Memory B cell (primary cell): ENCODE measurements around the gene SLC22A12.

Experiments
- ATAC-seq: fragments of 150-1000 bp; cut with Tn5 transposase; 2 replicates; pipeline ENCODE4 v1.10.0; 2021; ENCODE audit warnings: low read depth, mild to moderate bottlenecking, moderate library complexity
- DNase-seq, 2 donors: peaks; one replicate each; pipeline ENCODE4 v3.0.0; 2022; ENCODE audit warnings: low spot score in 2 of 2
- H3K27ac Mint-ChIP-seq: one replicate; pipeline ENCODE4 v1.8.0; 2022; ENCODE audit warnings: mild to moderate bottlenecking, moderate library complexity, mixed read lengths
- H3K27me3 Mint-ChIP-seq: one replicate; pipeline ENCODE4 v1.8.0; 2022; ENCODE audit warnings: mixed read lengths
- H3K36me3 Mint-ChIP-seq: one replicate; pipeline ENCODE4 v1.8.0; 2022; ENCODE audit warnings: mild to moderate bottlenecking, mixed read lengths
- H3K4me1 Mint-ChIP-seq: one replicate; pipeline ENCODE4 v1.8.0; 2022; ENCODE audit warnings: mixed read lengths
- H3K4me3 Mint-ChIP-seq: one replicate; pipeline ENCODE4 v1.8.0; 2022; ENCODE audit warnings: mild to moderate bottlenecking, moderate library complexity, mixed read lengths
- H3K9me3 Mint-ChIP-seq: one replicate; pipeline ENCODE4 v1.8.0; 2022; ENCODE audit warnings: mixed read lengths

Gene SLC22A12

GRCh38 chr11:64628596-64628995 is 37.6 kb downstream of the SLC22A12 start:
- H3K27me3 Mint-ChIP-seq = peaks cover 11% of the 10 kb centered on the region
- H3K4me3 Mint-ChIP-seq = no peak overlapping the region
- no peak overlapping the region for H3K27ac Mint-ChIP-seq
- DNase-seq (no peak), ATAC-seq (no peak)
- no peaks in the 10 kb centered on the region for H3K9me3 Mint-ChIP-seq
- peaks cover 22% of the 10 kb centered on the region for H3K4me1 Mint-ChIP-seq
- no peaks in the 10 kb centered on the region for H3K36me3 Mint-ChIP-seq

- no peak for ATAC-seq
- H3K4me1 Mint-ChIP-seq = peaks cover 27% of the 10 kb centered on the region
- DNase-seq = no peak
- H3K27ac Mint-ChIP-seq = no peak overlapping the region
- H3K36me3 Mint-ChIP-seq = no peaks in the 10 kb centered on the region
- H3K9me3 Mint-ChIP-seq = no peaks in the 10 kb centered on the region
- H3K27me3 Mint-ChIP-seq = peaks cover 15% of the 10 kb centered on the region
- no peak overlapping the region for H3K4me3 Mint-ChIP-seq
Observed at GRCh38 chr11:64629103-64629502, 38.1 kb downstream of the SLC22A12 start.

GRCh38 chr11:64629796-64630562 is 39.0 kb downstream of the SLC22A12 start:
- no peak overlapping the region for H3K4me3 Mint-ChIP-seq
- H3K27ac Mint-ChIP-seq = no peak overlapping the region
- ATAC-seq (no peak), DNase-seq (no peak)
- no peaks in the 10 kb centered on the region for H3K36me3 Mint-ChIP-seq
- H3K4me1 Mint-ChIP-seq = peaks cover 23% of the 10 kb centered on the region
- peaks cover 24% of the 10 kb centered on the region for H3K27me3 Mint-ChIP-seq
- H3K9me3 Mint-ChIP-seq = no peaks in the 10 kb centered on the region

DNA sequence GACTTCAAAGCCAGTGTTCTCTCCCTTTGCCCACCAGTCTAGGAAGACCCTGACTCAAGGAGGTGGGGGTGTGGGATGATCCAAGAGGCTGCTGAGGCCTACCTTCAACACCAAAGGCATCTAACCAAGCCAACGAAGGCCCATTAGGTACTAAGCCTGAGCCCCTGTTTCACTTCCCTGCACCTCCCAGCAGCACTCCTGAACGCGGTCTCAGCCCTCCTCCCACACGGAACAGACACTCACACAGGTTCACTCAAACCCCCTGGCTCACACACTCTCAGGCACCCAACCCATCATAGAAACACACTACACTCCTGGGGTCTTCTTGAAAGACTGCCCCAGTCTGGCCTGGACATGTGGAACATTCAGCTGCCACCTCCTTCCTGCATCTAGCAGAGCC is 40.7 kb downstream of the SLC22A12 start:
- ATAC-seq (peak; percentile 79), DNase-seq (no peak)
- Mint-ChIP-seq H3K36me3 (no peaks in the 10 kb centered on the region), H3K9me3 (no peaks in the 10 kb centered on the region), H3K4me3 (no peak overlapping the region), H3K27ac (no peak overlapping the region), H3K27me3 (peaks cover 29% of the 10 kb centered on the region), H3K4me1 (peaks cover 16% of the 10 kb centered on the region)

DNA sequence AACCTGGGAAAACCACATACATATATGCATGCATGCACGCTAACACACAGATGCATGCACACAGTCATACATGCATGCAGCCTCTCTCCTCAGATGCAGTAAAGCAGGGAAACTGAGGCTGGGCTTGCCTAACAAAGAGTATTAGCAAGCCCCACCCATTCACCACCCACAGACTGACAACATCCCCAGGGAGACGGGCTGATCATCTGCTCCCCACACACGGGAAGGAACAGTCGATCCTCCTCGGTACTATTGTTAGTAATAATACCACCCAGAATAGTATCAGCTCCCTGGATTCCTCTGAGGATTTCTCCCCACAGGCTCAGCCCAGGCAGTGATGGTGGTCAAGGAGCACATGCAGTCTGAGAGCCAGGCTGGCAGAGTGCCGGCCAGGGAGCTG is 41.2 kb downstream of the SLC22A12 start:
- Mint-ChIP-seq H3K27ac (no peak overlapping the region), H3K4me3 (no peak overlapping the region), H3K27me3 (peaks cover 29% of the 10 kb centered on the region), H3K36me3 (no peaks in the 10 kb centered on the region), H3K4me1 (peaks cover 16% of the 10 kb centered on the region), H3K9me3 (no peaks in the 10 kb centered on the region)
- ATAC-seq = no peak
- no peak for DNase-seq

DNA sequence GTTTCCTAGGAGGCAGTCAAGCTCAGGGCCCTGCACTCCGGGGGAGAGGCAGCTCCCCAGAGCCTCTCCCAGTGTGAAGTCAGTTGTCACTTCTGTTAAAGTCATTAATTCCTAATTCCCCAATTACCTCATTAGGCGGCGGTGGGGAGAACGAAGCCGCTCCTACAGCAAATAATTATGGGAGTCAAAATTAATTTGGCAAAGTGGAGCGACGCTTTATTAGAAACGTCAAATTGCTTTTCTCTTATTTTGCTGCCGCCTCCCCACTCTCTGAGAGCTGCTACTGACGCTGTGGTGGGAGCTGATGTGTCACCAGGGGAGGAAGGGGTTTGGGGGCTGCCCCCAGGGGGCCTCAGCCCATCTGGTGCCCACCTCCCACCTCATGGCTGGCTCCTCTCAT is 41.6 kb downstream of the SLC22A12 start:
- H3K27ac Mint-ChIP-seq = no peak overlapping the region

DNA sequence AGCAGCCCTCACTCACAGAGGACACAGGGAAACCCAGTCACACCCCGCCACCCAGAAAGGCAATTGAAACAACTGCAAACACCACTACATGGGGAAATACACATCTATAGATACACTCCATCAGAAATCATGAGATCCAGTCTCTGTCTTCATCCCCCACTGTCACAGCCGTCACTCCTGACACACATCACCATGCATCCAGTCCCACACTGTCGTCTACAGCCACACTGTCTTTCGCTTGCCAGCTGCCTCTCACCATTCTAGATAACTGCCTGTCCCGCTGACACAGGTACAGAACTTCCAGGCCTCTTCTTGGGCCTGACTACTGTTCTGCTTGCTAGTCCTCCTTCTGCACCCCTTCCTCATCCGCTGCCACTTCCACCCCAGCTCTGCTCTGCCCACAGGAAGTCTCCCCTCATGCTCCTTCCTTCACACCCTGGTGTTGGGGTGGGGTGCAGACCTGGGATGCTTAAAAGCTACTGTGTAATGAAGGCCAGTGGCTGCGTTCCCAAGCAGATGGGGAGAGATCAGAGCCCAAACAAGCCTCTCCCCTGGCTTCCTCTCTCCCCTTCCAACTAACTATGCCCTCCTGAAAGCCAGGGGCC is 42.6 kb downstream of the SLC22A12 start:
- Mint-ChIP-seq H3K9me3 (no peaks in the 10 kb centered on the region), H3K36me3 (no peaks in the 10 kb centered on the region), H3K27ac (no peak overlapping the region), H3K4me1 (peaks cover 20% of the 10 kb centered on the region), H3K27me3 (peaks cover 31% of the 10 kb centered on the region), H3K4me3 (no peak overlapping the region)
- ATAC-seq (no peak), DNase-seq (no peak)

More for the DNA sequence above, 41.6 kb downstream of the SLC22A12 start:
- Mint-ChIP-seq H3K27me3 (peaks cover 31% of the 10 kb centered on the region), H3K4me1 (peaks cover 18% of the 10 kb centered on the region), H3K4me3 (no peak overlapping the region), H3K9me3 (no peaks in the 10 kb centered on the region), H3K36me3 (no peaks in the 10 kb centered on the region)
- DNase-seq (no peak), ATAC-seq (no peak)

DNA sequence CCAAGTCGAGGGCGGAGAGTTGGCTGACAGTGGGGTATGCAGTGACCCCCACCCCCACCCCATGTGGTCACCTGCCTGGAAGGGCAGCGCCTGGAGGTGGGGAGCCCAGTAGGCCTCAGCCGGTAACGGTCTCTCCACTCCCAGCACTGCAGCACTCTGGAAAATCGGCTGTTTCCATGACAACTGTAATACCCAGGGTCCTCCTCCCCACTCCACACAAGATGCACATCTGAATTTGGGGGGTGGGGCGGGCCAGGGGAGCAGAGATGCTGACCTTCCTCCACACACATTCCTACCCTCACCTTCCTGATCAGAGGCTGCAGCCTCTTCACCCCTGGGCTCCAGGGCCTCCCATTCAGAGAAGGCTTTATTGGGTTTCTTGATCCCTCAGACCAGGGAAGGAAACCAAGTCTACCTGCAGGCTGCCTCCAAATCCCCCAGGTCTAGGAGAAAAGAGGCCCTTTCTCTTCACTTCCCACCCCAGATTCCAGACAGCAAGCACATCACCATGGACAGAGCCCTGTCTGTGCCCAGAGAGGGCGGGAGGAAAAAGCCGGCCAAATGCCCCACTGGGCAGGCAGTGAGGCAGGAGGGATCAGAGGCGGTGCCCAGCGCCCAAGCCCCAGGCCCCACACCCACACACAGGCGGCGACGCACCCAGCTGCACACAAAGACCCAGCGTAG is 46.5 kb downstream of the SLC22A12 start:
- no peak overlapping the region for H3K27ac Mint-ChIP-seq
- H3K9me3 Mint-ChIP-seq = no peaks in the 10 kb centered on the region
- DNase-seq (no peak), ATAC-seq (no peak)
- peak overlapping the region; percentile 42 for H3K4me3 Mint-ChIP-seq
- peaks cover 22% of the 10 kb centered on the region for H3K27me3 Mint-ChIP-seq
- no peaks in the 10 kb centered on the region for H3K36me3 Mint-ChIP-seq
- H3K4me1 Mint-ChIP-seq = peaks cover 10% of the 10 kb centered on the region

DNA sequence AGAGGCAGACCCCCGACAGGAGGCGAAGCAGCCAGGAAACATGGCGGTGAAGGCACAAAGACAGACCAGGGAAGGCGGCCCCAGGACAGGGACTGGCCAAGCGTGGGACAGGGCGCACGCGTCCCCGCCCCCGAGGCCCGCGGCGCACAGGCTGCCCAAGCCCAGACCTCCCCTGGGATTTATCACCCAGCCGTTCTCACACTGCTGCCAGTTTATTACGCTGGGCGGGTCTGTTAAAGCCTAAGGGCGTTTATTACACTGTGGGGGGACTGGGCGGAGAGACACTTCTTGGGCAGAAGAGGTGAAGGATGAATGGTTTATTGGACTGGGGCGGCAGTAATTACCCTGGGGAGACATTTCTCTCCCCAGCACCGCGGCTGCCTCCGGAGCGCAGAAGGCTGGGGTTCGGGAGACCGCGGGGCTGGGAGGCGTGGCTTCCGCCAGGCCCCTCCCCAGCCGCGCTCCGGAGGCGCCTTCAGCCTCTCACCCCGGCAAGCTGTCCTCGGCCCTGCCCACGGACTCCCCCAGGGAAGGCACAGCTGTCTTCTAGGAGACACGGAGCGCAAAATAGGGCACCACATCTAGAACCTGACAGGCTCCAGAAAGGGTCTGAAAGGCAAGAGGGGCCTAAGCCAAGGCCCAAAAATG is 47.1 kb downstream of the SLC22A12 start:
- Mint-ChIP-seq H3K27ac (no peak overlapping the region), H3K27me3 (peaks cover 22% of the 10 kb centered on the region), H3K36me3 (no peaks in the 10 kb centered on the region), H3K4me3 (peak overlapping the region; percentile 50), H3K4me1 (peaks cover 10% of the 10 kb centered on the region), H3K9me3 (no peaks in the 10 kb centered on the region)
- no peak for DNase-seq
- peak; percentile 62 for ATAC-seq

- peaks cover 19% of the 10 kb centered on the region for H3K27me3 Mint-ChIP-seq
- no peak overlapping the region for H3K27ac Mint-ChIP-seq
- ATAC-seq (peak; percentile 64), DNase-seq (no peak)
- peak overlapping the region; percentile 40 for H3K4me3 Mint-ChIP-seq
- no peaks in the 10 kb centered on the region for H3K36me3 Mint-ChIP-seq
- peaks cover 7% of the 10 kb centered on the region for H3K4me1 Mint-ChIP-seq
- no peaks in the 10 kb centered on the region for H3K9me3 Mint-ChIP-seq
Observed at GRCh38 chr11:64638829-64639228, 47.8 kb downstream of the SLC22A12 start.

- no peak for ATAC-seq
- no peaks in the 10 kb centered on the region for H3K9me3 Mint-ChIP-seq
- no peak overlapping the region for H3K4me3 Mint-ChIP-seq
- H3K4me1 Mint-ChIP-seq = peaks cover 10% of the 10 kb centered on the region
- no peaks in the 10 kb centered on the region for H3K36me3 Mint-ChIP-seq
- H3K27ac Mint-ChIP-seq = no peak overlapping the region
- peaks cover 16% of the 10 kb centered on the region for H3K27me3 Mint-ChIP-seq
- no peak for DNase-seq
Observed at GRCh38 chr11:64639885-64640284, 48.9 kb downstream of the SLC22A12 start.

DNA sequence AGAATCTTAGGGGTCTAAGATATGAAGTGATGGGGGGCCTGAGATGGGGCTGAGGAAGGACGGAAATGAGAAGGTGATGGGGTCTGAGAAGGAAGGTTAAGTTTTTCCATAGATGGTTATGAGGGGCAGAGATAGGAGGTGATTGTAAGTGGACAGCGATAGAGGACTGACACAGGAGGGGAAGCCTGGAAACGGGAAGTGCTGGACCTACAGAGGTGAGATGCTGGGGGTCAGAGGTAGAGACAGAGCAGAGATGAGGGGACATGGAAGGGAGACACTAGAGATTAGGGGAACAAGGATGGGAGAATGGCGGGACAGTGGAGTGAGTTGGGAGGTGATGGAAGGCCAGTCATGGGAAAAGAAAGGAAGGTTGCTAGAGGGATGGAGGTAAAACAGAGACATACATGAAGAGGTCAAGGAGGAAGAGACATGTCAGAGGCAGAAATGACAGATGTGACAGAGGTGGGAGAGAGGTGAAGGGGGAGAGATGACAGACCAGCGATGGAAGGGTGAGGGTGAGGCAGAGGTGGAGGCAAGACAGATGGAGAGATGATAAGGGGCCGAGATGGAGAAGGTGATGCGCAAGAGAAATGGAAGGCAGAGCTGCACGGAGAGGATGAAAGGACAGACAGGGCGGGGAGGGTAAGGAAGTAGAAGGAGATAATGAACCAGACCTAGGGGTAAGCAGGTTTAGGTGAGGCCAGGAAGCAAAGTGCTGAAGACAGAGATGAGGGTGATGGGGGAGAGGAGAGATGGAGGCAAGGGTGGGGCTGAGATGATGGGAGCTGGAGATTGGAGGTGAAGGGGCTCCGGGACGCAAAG is 50.8 kb downstream of the SLC22A12 start:
- no peaks in the 10 kb centered on the region for H3K9me3 Mint-ChIP-seq
- no peak for ATAC-seq
- no peaks in the 10 kb centered on the region for H3K36me3 Mint-ChIP-seq
- no peak overlapping the region for H3K27ac Mint-ChIP-seq
- peaks cover 10% of the 10 kb centered on the region for H3K4me1 Mint-ChIP-seq
- no peak overlapping the region for H3K4me3 Mint-ChIP-seq
- DNase-seq = no peak
- peaks cover 25% of the 10 kb centered on the region for H3K27me3 Mint-ChIP-seq

GRCh38 chr11:64642418-64642735 is 51.4 kb downstream of the SLC22A12 start:
- Mint-ChIP-seq H3K36me3 (no peaks in the 10 kb centered on the region), H3K27me3 (peaks cover 25% of the 10 kb centered on the region), H3K27ac (no peak overlapping the region), H3K9me3 (no peaks in the 10 kb centered on the region), H3K4me1 (peaks cover 10% of the 10 kb centered on the region), H3K4me3 (no peak overlapping the region)
- ATAC-seq (no peak), DNase-seq (no peak)
